ENCODE measurements around the gene CYB5A.

DNA sequence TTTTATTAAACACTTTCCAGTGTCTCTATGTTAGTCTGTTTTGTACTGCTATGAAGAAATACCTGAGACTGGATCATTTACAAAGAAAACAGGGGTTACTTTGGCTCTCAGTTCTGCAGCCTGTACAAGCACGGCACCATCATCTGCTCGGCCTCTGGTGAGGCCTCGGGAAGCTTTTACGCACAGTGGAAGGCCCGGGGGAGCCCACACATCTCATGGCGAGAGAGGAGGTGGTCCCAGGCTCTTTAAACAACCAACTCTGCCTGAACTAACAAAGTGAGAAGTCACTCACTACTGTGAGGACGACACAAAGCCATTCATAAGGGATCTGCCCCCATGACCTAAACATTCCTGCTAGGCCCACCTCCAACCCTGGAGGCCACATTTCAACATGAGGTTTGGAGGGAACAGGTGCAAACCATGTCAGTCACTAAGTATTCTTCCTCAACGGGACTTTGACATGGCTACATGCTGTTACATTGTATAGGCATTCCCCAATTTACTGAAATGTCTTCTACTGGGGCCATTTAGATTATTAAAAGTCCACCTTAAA lies 26.1 kb downstream of the CYB5A start:
- TF ChIP-seq, protein P1, sequence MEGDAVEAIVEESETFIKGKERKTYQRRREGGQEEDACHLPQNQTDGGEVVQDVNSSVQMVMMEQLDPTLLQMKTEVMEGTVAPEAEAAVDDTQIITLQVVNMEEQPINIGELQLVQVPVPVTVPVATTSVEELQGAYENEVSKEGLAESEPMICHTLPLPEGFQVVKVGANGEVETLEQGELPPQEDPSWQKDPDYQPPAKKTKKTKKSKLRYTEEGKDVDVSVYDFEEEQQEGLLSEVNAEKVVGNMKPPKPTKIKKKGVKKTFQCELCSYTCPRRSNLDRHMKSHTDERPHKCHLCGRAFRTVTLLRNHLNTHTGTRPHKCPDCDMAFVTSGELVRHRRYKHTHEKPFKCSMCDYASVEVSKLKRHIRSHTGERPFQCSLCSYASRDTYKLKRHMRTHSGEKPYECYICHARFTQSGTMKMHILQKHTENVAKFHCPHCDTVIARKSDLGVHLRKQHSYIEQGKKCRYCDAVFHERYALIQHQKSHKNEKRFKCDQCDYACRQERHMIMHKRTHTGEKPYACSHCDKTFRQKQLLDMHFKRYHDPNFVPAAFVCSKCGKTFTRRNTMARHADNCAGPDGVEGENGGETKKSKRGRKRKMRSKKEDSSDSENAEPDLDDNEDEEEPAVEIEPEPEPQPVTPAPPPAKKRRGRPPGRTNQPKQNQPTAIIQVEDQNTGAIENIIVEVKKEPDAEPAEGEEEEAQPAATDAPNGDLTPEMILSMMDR (IDR thresholded peaks at IDR 0.05), result no peak
- TF ChIP-seq ZFP36 (IDR thresholded peaks at IDR 0.05; ENCODE audit: borderline replicate concordance, partially characterized antibody) (no peak), RFX5 (IDR thresholded peaks at IDR 0.05) (no peak), POLR2A (IDR thresholded peaks at IDR 0.05; ENCODE audit: low read length) (no peak), BHLHE40 (IDR thresholded peaks at IDR 0.05; ENCODE audit: low read depth, low read length) (no peak), USF2 (IDR thresholded peaks at IDR 0.05) (no peak), NFE2L2 (conservative IDR thresholded peaks at IDR 0.05; ENCODE audit: low read length) (no peak)
